WI38 (cell line): ENCODE data around the gene NXPH2.

ENCODE experiments used
- H3K4me3 ChIP-seq: 2 replicates; pipeline ENCODE4 v1.5.1; 2011; ENCODE audit warnings: low read depth, mild to moderate bottlenecking, control low read depth, low read length
- TF ChIP-seq, protein P1 (sequence below): IDR thresholded peaks from 2 replicates; pipeline ENCODE4 v1.5.1; 2012; ENCODE audit warnings: low read depth, mild to moderate bottlenecking, control low read depth, low read length

Gene NXPH2

DNA sequence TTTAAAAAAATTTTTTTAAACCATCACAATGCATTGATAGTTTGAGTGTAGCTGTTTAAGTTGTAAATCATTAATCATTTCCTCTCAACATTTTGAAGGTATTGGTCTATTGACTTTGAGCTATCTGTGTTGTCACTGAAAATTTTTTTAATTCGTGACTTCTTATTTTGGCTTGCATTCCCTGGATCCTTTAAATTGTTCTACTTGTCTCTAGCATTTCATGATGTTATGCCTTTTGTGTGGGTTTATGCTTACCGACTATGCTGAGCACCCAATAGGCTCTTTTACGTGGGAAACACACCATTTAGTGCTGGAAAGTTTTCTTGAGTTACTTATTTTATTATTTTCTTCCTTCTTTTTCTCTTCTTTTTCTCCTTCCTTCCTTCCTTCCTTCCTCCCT is 31.2 kb upstream of the NXPH2 start:
- TF ChIP-seq, protein P1, sequence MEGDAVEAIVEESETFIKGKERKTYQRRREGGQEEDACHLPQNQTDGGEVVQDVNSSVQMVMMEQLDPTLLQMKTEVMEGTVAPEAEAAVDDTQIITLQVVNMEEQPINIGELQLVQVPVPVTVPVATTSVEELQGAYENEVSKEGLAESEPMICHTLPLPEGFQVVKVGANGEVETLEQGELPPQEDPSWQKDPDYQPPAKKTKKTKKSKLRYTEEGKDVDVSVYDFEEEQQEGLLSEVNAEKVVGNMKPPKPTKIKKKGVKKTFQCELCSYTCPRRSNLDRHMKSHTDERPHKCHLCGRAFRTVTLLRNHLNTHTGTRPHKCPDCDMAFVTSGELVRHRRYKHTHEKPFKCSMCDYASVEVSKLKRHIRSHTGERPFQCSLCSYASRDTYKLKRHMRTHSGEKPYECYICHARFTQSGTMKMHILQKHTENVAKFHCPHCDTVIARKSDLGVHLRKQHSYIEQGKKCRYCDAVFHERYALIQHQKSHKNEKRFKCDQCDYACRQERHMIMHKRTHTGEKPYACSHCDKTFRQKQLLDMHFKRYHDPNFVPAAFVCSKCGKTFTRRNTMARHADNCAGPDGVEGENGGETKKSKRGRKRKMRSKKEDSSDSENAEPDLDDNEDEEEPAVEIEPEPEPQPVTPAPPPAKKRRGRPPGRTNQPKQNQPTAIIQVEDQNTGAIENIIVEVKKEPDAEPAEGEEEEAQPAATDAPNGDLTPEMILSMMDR, result no peak
- no peak overlapping the region for H3K4me3 ChIP-seq

DNA sequence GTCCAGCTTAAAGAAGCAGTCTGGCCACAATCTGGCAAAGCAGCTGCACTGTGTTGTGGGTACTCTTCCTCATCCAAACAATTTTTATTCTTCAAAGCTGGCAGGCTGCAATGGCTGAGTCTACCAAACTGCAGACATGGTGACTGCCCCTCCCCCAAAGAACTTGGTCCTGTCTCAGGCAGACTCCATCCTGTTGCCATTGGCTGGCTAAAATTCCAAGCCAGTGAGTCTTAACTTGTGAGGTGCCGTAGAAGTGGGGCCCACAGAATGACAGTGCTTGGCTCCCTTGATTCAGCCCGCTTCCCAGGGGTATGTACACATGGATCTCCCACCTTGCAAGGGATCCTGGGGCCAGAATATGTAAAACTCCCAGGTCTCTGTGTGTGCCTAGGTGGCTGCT is 14.5 kb upstream of the NXPH2 start:
- TF ChIP-seq, protein P1, result no peak
- H3K4me3 ChIP-seq, result no peak overlapping the region

- TF ChIP-seq, protein P1, result no peak
- H3K4me3 ChIP-seq, result no peak overlapping the region
These were observed 7.0 kb upstream of the NXPH2 start for GRCh38 chr2:138787053-138787666.

GRCh38 chr2:138782383-138782782 is 2.2 kb upstream of the NXPH2 start:
- TF ChIP-seq, protein P1, result no peak

GRCh38 chr2:138780908-138781307 is 718 bp upstream of the NXPH2 start:
- TF ChIP-seq, protein P1, result no peak
- H3K4me3 ChIP-seq, result no peak overlapping the region

More at GRCh38 chr2:138782383-138782782, 2.2 kb upstream of the NXPH2 start:
- H3K4me3 ChIP-seq, result no peak overlapping the region

DNA sequence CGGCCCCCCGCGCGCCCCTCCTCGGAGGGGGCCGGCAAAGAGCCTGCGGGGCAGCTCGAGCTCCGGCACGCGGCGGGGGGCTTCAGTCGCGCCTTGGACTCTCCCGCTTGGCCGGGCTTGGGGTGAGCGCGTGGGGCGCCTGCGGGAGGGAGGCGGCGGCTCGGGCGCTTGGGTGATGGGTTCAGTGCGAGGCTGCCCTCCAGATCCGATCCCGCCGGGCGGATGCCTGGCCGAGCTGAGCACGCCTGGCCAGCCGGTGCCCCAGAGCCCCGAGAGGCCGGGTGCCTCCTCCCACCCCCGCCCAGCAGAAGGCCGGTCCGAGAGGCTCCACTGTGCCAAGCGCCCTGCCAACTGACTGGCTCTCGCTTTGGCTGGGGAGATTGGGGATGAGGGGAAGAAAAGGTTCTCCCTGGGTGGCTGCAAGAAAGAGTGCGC is 273 bp upstream of the NXPH2 start:
- TF ChIP-seq, protein P1, result no peak

GRCh38 chr2:138779406-138779780 is 797 bp downstream of the NXPH2 start:
- H3K4me3 ChIP-seq, result no peak overlapping the region
- TF ChIP-seq, protein P1, result no peak

More for the DNA sequence above, 273 bp upstream of the NXPH2 start:
- H3K4me3 ChIP-seq, result no peak overlapping the region
